ENCODE data around the gene RTN4RL2.

GRCh38 chr11:57513452-57513795 is 53.1 kb downstream of the RTN4RL2 start:
- no peak for TF ChIP-seq CTCF (IDR thresholded peaks at IDR 0.05)
- no peak for TF ChIP-seq POLR2A (IDR thresholded peaks at IDR 0.05)
